Ovary (tissue), 9 donors: ENCODE data around the gene PPFIA2. TPM values are rescaled to one million over a fixed set of nuclear protein-coding genes. Genes with fewer than 3 reads are reported as not detected.
"Not testable (repeated sequence)": the region's sequence is repeated elsewhere in the genome, so short reads cannot be mapped to it uniquely, and the experiment has no call there.

Source experiments
- DNase-seq, 5 donors: peaks; one replicate each; pipeline ENCODE4 v3.0.0-alpha.2; 2019 to 2020
- H3K27ac ChIP-seq, 2 donors: fragments of 200-600 bp; one replicate each; pipeline versions ENCODE4 v1.5.1 to v1.8.0; 2019 to 2022
- H3K27me3 ChIP-seq: fragments of 200-600 bp; one replicate; pipeline ENCODE4 v1.8.0; 2022
- H3K36me3 ChIP-seq: fragments of 200-600 bp; sonication (generic); one replicate; pipeline ENCODE4 v1.5.1; 2019
- H3K4me1 ChIP-seq: one replicate; pipeline ENCODE4 v1.8.1; 2013; ENCODE audit warnings: mild to moderate bottlenecking, moderate library complexity; ENCODE audit not compliant: insufficient read depth
- H3K4me3 ChIP-seq: fragments of 200-600 bp; sonication (generic); one replicate; pipeline ENCODE4 v1.5.1; 2017
- H3K9me3 ChIP-seq, 2 donors: fragments of 200-600 bp in 1 of 2; sonication (generic) in 1 of 2; one replicate each; pipeline versions ENCODE4 v1.5.1 to v1.8.1; 2013 to 2019; ENCODE audit warnings: mild to moderate bottlenecking in 1 of 2, moderate library complexity in 1 of 2
- CTCF ChIP-seq, 3 donors: fragments of 450-650 bp in 2 of 3; fragments of 200-600 bp in 1 of 3; IDR thresholded peaks; one replicate each; pipeline versions ENCODE4 v1.5.1 to v1.8.0; 2016 to 2022; ENCODE audit warnings: antibody characterized with exemption in 3 of 3, mild to moderate bottlenecking in 1 of 3
- EP300 ChIP-seq: sonication (generic); formaldehyde crosslinking; IDR thresholded peaks from one replicate; pipeline ENCODE4 v1.6.1; 2017; ENCODE audit warnings: antibody characterized with exemption
- POLR2A ChIP-seq: fragments of 450-650 bp; IDR thresholded peaks from one replicate; pipeline ENCODE4 v1.6.1; 2017; ENCODE audit warnings: antibody characterized with exemption, mild to moderate bottlenecking, moderate library complexity
- WGBS, 3 donors: extraction: QIAGEN DNeasy Blood & Tissue Kit in 1 of 3; methylation state at CpG; one replicate each; pipeline versions ENCODE4 v1.1.5 to v1.1.7; 2013 to 2017; 5-methylcytosine and 5-hydroxymethylcytosine counted together
- intact Hi-C, 4 donors: fragments of 100-400 bp; cut with DNase I; formaldehyde crosslinking; loops; one replicate each; pipeline versions ENCODE4 v1.11.0 to v1.15.1; 2022 to 2023
- polyA plus RNA-seq, 2 donors: library from polyadenylated mRNA; stranded (reverse); fragments of 200-250 nt in 1 of 2; fragments of 350-450 nt in 1 of 2; fragmentation: Illumina TruSeq in 1 of 2; extraction: RNeasy Lipid Tissue Mini Kit (QIAGEN cat#74804) in 1 of 2; gene quantifications; one replicate each; pipeline ENCODE4 v1.2.3, GENCODE V29; 2013 to 2014
- total RNA-seq, 7 donors: library from RNA; depleted of rRNA in 2 of 7; stranded (reverse); fragments of >200 nt in 2 of 7; fragmentation: NEBNext Ultra II Directional in 3 of 7; extraction: Animal tissue kit (Norgen Biotek cat#: 25700) in 3 of 7; gene quantifications; one replicate each; pipeline versions ENCODE4 v1.1.0 to v1.2.4, GENCODE V29; 2016 to 2023
- donor health status: DM: no; HTN: no; CAD: no; lungs with moderate emphysema.
- donor health status: DM: no; HTN: no; CAD: no.
- donor health status: Bipolar disorder and iron deficiency.
- donor health status: DM: yes; HTN: yes; CAD: no.
- donor health status: DM: no; HTN: no; CAD: no.
- donor health status: DM: yes; HTN: yes; CAD: no.

The PPFIA2 gene
- total and polyA plus RNA-seq, 9 donors, result 0.99 to 8.3 (median 3.4) TPM

- H3K9me3 ChIP-seq, result no peaks in the 10 kb centered on the region
- no peak overlapping the region for H3K27ac ChIP-seq
- H3K4me1 ChIP-seq, result peaks cover 12% of the 10 kb centered on the region
- no peaks in the 10 kb centered on the region for H3K36me3 ChIP-seq
- 98 to 100% (median 100%) methylated on average over 1 of the region's 1 CpG for WGBS, 3 donors
- no peak for DNase-seq
- no peak overlapping the region for H3K4me3 ChIP-seq
- no peak for TF ChIP-seq POLR2A
- no peaks in the 10 kb centered on the region for H3K27me3 ChIP-seq
- intact Hi-C loops, result loop anchor here in 1 of 4 donors (10.0 kb wide), 1 partner anchor 137 kb away; the partner anchor contains the start of gene ACSS3
Observed at GRCh38 chr12:81211306-81211705, 547.8 kb downstream of the PPFIA2 start.

- Histone ChIP-seq H3K4me1 (peaks cover 13% of the 10 kb centered on the region), H3K27ac (peak overlapping the region in 1 of 2 donors; percentile 53)
- not testable (repeated sequence) for H3K36me3 ChIP-seq, H3K27me3 ChIP-seq, H3K9me3 ChIP-seq, H3K4me3 ChIP-seq
- 26 to 51% (median 50%) methylated on average over 2 of the region's 2 CpGs for WGBS, 3 donors
- peak in 4 of 5 donors; percentile 21 to 40 (median 34) for DNase-seq
- intact Hi-C loops, result loop anchor here in 1 of 4 donors (10.0 kb wide), 1 partner anchor 135 kb away; the partner anchor contains the start of gene ACSS3
Observed at GRCh38 chr12:81209772-81210225, 549.4 kb downstream of the PPFIA2 start.

- no peaks in the 10 kb centered on the region for H3K36me3 ChIP-seq
- peak overlapping the region in 1 of 2 donors; percentile 53 for H3K27ac ChIP-seq
- H3K9me3 ChIP-seq, result no peaks in the 10 kb centered on the region
- intact Hi-C loops, result no loop called here
- H3K4me3 ChIP-seq, result no peak overlapping the region
- peaks cover 13% of the 10 kb centered on the region for H3K4me1 ChIP-seq
- DNase-seq, result no peak
- H3K27me3 ChIP-seq, result no peaks in the 10 kb centered on the region
- TF ChIP-seq EP300 (no peak), POLR2A (no peak), CTCF (IDR thresholded peaks at IDR 0.05) (no peak)
Observed at GRCh38 chr12:81209012-81209411, 550.1 kb downstream of the PPFIA2 start.

- Histone ChIP-seq H3K27me3 (no peaks in the 10 kb centered on the region), H3K36me3 (no peaks in the 10 kb centered on the region), H3K4me3 (no peak overlapping the region), H3K4me1 (peaks cover 13% of the 10 kb centered on the region), H3K27ac (no peak overlapping the region), H3K9me3 (no peaks in the 10 kb centered on the region)
- no peak for DNase-seq
- TF ChIP-seq CTCF (IDR thresholded peaks at IDR 0.05), result no peak
- no peak for TF ChIP-seq EP300
- no peak for TF ChIP-seq POLR2A
- 54 to 77% (median 69%) methylated on average over 9 of the region's 9 CpGs for WGBS, 3 donors
- intact Hi-C loops, result no loop called here
Observed at GRCh38 chr12:81208187-81208911, 550.8 kb downstream of the PPFIA2 start.
